Measurements from ENCODE around the gene SLC16A12. TPM values are rescaled to one million over a fixed set of nuclear protein-coding genes. Genes with fewer than 3 reads are reported as not detected.

Gene SLC16A12
- total and polyA plus RNA-seq, 2 of the 13 experiments (the other 11 are each of a cell fraction or from before 2014, with no cell fraction given): 0.02 TPM; not detected in 1

DNA sequence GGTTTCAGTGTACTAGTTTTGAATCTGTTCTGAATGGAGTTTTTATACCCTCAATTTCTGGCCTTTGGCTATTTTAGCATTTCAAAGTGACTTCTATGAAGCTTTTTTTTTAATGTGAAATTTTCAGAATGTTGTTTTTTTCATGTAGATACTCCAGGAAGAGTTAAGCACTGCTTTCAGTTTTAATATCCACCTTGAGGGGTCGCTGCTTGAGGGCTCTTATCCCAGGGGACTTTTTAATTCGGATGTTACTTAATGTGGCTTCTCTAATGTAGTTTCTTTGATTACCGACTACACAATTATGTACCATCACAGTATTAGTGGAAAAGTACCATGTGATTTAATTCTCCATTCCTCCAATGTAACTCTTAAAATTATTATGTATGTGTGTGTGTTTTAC, 115.8 kb downstream of the SLC16A12 start:
- WGBS (ENCODE audit: low lambda C conversion rate): 84% methylated on average over 3 of the region's 3 CpGs
- H3K79me2 ChIP-seq (ENCODE audit: insufficient read depth, low read length): peaks cover 2% of the 10 kb centered on the region
- FAIRE-seq: no peak

DNA sequence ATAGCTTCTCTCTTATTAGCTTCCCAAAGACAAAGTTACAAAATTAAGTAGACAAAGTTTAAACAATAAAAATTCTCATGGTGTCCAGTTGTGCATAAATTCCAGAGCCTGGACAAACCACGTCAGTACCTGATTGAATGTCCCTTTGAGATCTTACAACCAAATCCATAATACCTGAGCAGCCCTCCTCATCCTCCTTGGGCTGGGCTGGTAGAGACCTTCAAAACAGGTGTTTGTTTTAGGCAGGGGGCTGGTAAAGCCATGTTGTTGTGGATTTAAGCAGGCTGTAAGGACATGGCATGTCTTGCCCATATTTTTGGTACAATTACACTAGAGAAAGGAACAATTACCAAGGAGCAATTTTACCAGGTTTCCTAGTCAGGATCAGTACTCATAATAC, 118.9 kb downstream of the SLC16A12 start:
- BruUV-seq (replicated peaks): no TSS peak
- H3K27me3 ChIP-seq (ENCODE audit: control insufficient read depth in 1 of 2, insufficient read depth in 2 of 2, low read length in 2 of 2): no peaks in the 10 kb centered on the region; a peak in 1 of 5 replicates
- ChIA-PET CTCF (ENCODE audit: low intra/inter-chr PET ratio, low total read pairs) (no interaction called here), POLR2A (no interaction called here)
- DNase-seq (ENCODE audit: low spot score): no peak
- FAIRE-seq: no peak
- no peak overlapping the region for H3K27ac ChIP-seq (ENCODE audit: extremely low read length, insufficient read depth, low read length)
- H3K4me1 ChIP-seq (ENCODE audit: insufficient read depth, low read length): peaks cover 26% of the 10 kb centered on the region
- ATAC-seq: no peak
- no peaks in the 10 kb centered on the region for H3K9me3 ChIP-seq (ENCODE audit: low read length)
- H3K4me2 ChIP-seq (ENCODE audit: low read depth, low read length): peak overlapping the region; percentile 80
- no peaks in the 10 kb centered on the region for H4K20me1 ChIP-seq (ENCODE audit: insufficient read depth, low read length)
- intact Hi-C loops (cut with micrococcal nuclease; ENCODE audit: unreplicated experiment) (no loop called here), in situ Hi-C loops (cut with HindIII; ENCODE audit: extremely low pct_ligation_motif_present, low pct_unique_long_range_greater_than_20kb) (no loop called here)
- H3K9ac ChIP-seq (ENCODE audit: insufficient read depth, low read depth, low read length): no peak overlapping the region
- WGBS (ENCODE audit: low lambda C conversion rate): 90% methylated on average over 1 of the region's 1 CpG
- H3K36me3 ChIP-seq (replicated peaks in 1 of 2; ENCODE audit: control insufficient read depth in 1 of 2, insufficient read depth in 2 of 2, low read length in 2 of 2): peaks cover 0 to 4% of the 10 kb centered on the region in 2 experiments; a peak in 1 of 5 replicates
- H2AFZ ChIP-seq (ENCODE audit: low read length): no peak overlapping the region
- H3K4me3 ChIP-seq (replicated peaks in 1 of 3; ENCODE audit: insufficient read depth in 1 of 3, low read depth in 2 of 3, low read length in 3 of 3): no peak overlapping the region
- H3K79me2 ChIP-seq (ENCODE audit: insufficient read depth, low read length): peaks cover 2% of the 10 kb centered on the region
- TF ChIP-seq ATRX (CRISPR knock-in tag; IDR thresholded peaks at IDR 0.05; ENCODE audit: borderline replicate concordance) (no peak), TOPORS (CRISPR knock-in tag; IDR thresholded peaks at IDR 0.05) (no peak), CREM (IDR thresholded peaks at IDR 0.05) (no peak), CREM (CRISPR knock-in tag; IDR thresholded peaks at IDR 0.05) (no peak), ZNF883 (CRISPR knock-in tag; IDR thresholded peaks at IDR 0.05; ENCODE audit: not compliant biosample characterization) (no peak), ZNF510 (CRISPR knock-in tag; IDR thresholded peaks at IDR 0.05; ENCODE audit: low read depth) (no peak), KDM1A (CRISPR knock-in tag; IDR thresholded peaks at IDR 0.05) (no peak), ZMYM3 (CRISPR knock-in tag; IDR thresholded peaks at IDR 0.05) (no peak), TBP (CRISPR knock-in tag; IDR thresholded peaks at IDR 0.05) (no peak), BRCA1 (CRISPR knock-in tag; IDR thresholded peaks at IDR 0.05) (no peak), ZNF678 (CRISPR knock-in tag; IDR thresholded peaks at IDR 0.05) (no peak), NFKB2 (CRISPR knock-in tag; IDR thresholded peaks at IDR 0.05; ENCODE audit: borderline replicate concordance) (no peak), ZNF746 (CRISPR knock-in tag; IDR thresholded peaks at IDR 0.05) (no peak), ZNF619 (CRISPR knock-in tag; IDR thresholded peaks at IDR 0.05) (no peak)
- TF ChIP-seq, protein P1, sequence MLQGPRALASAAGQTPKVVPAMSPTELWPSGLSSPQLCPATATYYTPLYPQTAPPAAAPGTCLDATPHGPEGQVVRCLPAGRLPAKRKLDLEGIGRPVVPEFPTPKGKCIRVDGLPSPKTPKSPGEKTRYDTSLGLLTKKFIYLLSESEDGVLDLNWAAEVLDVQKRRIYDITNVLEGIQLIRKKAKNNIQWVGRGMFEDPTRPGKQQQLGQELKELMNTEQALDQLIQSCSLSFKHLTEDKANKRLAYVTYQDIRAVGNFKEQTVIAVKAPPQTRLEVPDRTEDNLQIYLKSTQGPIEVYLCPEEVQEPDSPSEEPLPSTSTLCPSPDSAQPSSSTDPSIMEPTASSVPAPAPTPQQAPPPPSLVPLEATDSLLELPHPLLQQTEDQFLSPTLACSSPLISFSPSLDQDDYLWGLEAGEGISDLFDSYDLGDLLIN (CRISPR knock-in tag; IDR thresholded peaks at IDR 0.05; ENCODE audit: borderline replicate concordance): no peak
- TF ChIP-seq, protein P2, sequence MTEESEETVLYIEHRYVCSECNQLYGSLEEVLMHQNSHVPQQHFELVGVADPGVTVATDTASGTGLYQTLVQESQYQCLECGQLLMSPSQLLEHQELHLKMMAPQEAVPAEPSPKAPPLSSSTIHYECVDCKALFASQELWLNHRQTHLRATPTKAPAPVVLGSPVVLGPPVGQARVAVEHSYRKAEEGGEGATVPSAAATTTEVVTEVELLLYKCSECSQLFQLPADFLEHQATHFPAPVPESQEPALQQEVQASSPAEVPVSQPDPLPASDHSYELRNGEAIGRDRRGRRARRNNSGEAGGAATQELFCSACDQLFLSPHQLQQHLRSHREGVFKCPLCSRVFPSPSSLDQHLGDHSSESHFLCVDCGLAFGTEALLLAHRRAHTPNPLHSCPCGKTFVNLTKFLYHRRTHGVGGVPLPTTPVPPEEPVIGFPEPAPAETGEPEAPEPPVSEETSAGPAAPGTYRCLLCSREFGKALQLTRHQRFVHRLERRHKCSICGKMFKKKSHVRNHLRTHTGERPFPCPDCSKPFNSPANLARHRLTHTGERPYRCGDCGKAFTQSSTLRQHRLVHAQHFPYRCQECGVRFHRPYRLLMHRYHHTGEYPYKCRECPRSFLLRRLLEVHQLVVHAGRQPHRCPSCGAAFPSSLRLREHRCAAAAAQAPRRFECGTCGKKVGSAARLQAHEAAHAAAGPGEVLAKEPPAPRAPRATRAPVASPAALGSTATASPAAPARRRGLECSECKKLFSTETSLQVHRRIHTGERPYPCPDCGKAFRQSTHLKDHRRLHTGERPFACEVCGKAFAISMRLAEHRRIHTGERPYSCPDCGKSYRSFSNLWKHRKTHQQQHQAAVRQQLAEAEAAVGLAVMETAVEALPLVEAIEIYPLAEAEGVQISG (CRISPR knock-in tag; IDR thresholded peaks at IDR 0.05): no peak

More for the DNA sequence above, 115.8 kb downstream of the SLC16A12 start:
- no peaks in the 10 kb centered on the region for H3K27me3 ChIP-seq (ENCODE audit: control insufficient read depth in 1 of 2, insufficient read depth in 2 of 2, low read length in 2 of 2)
- H3K36me3 ChIP-seq (replicated peaks in 1 of 2; ENCODE audit: control insufficient read depth in 1 of 2, insufficient read depth in 2 of 2, low read length in 2 of 2): peaks cover 0 to 4% of the 10 kb centered on the region in 2 experiments; a peak in 1 of 5 replicates
- no TSS peak for BruUV-seq (replicated peaks)
- in situ Hi-C loops (cut with HindIII; ENCODE audit: extremely low pct_ligation_motif_present, low pct_unique_long_range_greater_than_20kb): no loop called here
- no peak overlapping the region for H3K9ac ChIP-seq (ENCODE audit: insufficient read depth, low read depth, low read length)
- H3K4me1 ChIP-seq (ENCODE audit: insufficient read depth, low read length): peaks cover 18% of the 10 kb centered on the region
- ATAC-seq (no peak), DNase-seq (ENCODE audit: low spot score) (no peak)
- no peaks in the 10 kb centered on the region for H3K9me3 ChIP-seq (ENCODE audit: low read length)
- no peak overlapping the region for H2AFZ ChIP-seq (ENCODE audit: low read length)
- ChIA-PET CTCF (ENCODE audit: low intra/inter-chr PET ratio, low total read pairs) (no interaction called here), POLR2A (interaction anchor here (1.2 kb wide), 1 partner anchor 224 kb away, joined by 3 read pairs; no protein-coding TSS in a partner anchor)
- H4K20me1 ChIP-seq (ENCODE audit: insufficient read depth, low read length): no peaks in the 10 kb centered on the region
- TF ChIP-seq ZKSCAN5 (CRISPR knock-in tag; IDR thresholded peaks at IDR 0.05): no peak
- no peak overlapping the region for H3K27ac ChIP-seq (ENCODE audit: extremely low read length, insufficient read depth, low read length)
- no peak overlapping the region for H3K4me2 ChIP-seq (ENCODE audit: low read depth, low read length)
- no peak overlapping the region for H3K4me3 ChIP-seq (replicated peaks in 1 of 3; ENCODE audit: insufficient read depth in 1 of 3, low read depth in 2 of 3, low read length in 3 of 3)
- intact Hi-C loops (cut with micrococcal nuclease; ENCODE audit: unreplicated experiment): no loop called here
